Keratinocyte (primary cell): ENCODE data around the gene CRP.

Experiments
- CTCF ChIP-seq, 3 experiments: IDR thresholded peaks in 1 of 3; conservative IDR thresholded peaks in 1 of 3; optimal IDR thresholded peaks in 1 of 3; 2 replicates in 2 of 3; 3 replicates in 1 of 3; pipeline versions ENCODE3 to v1.5.1; 2011; ENCODE audit warnings: low read length in 3 of 3, mild to moderate bottlenecking in 3 of 3, moderate library complexity in 2 of 3, control low read depth in 1 of 3, inconsistent platforms in 1 of 3; ENCODE audit not compliant: insufficient read depth in 2 of 3; ENCODE audit errors: extremely low read depth in 1 of 3
- EZH2 ChIP-seq: IDR thresholded peaks from one replicate; pipeline ENCODE4 v1.6.1; 2012; ENCODE audit warnings: inconsistent platforms, mild to moderate bottlenecking, low read length, moderate library complexity

GRCh38 chr1:159751031-159751430 lies 36.6 kb upstream of the CRP start:
- TF ChIP-seq CTCF (optimal IDR thresholded peaks at IDR 0.05 in 1 of 3, IDR thresholded peaks at IDR 0.05 in 1 of 3, conservative IDR thresholded peaks at IDR 0.05 in 1 of 3; ENCODE audit: extremely low read depth in 1 of 3, insufficient read depth in 2 of 3, low read length in 3 of 3) (no peak), EZH2 (no peak)
